ENCODE data around the gene EML2.

DNA sequence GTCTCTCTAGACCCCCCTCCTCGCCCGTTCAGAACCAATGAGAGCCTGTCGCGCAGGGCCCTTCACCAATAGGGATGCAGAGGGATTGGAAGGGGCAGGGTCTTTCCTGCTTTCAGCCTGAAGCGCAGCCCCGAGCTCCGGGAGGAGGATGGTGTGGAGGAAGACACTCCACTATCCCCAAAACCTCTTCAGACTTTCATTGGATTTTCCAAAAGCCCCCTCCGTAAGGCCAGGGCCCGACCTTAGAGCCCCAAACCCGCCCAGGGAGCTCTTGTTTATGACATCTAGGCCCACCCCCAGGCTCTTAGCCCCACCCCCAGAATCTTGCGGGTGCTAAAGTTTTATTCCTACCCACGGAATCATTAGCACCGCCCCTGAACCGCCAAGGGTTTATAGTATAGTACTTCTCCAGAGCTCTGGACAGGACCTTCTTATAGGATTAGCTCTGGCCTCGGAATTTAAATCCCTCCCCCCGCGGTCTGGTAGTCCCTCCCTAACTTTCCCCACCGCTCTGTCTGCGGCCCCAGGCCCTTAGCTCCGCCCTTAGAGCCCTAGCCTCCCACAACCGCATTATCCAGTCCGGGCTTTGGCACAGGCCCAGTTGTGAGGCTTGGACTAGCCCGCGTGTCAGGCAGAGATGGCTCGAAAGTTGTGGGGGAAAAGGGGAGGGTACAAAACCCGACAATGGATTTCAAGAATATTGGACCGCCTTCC is 6.6 kb upstream of the EML2 start:
- TF ChIP-seq CTCF (IDR thresholded peaks at IDR 0.05; ENCODE audit: poor library complexity) (no peak), EZH2 (IDR thresholded peaks at IDR 0.05; ENCODE audit: borderline replicate concordance) (no peak)

Data from hepatocyte (in vitro differentiated cells).